GM23248 (cell line): ENCODE results near the gene CIPC. TPM values are rescaled to one million over a fixed set of nuclear protein-coding genes. Genes with fewer than 3 reads are reported as not detected.

Source experiments
- DNase-seq: peaks from one replicate; pipeline ENCODE4 v3.0.0-alpha.2; 2015
- H2AFZ ChIP-seq: fragments of 200-600 bp; sonication (generic); 2 replicates; pipeline ENCODE4 v1.6.1; 2016; ENCODE audit warnings: antibody characterized with exemption
- H3F3A ChIP-seq: fragments of 200-600 bp; sonication (generic); 2 replicates; pipeline ENCODE4 v1.6.1; 2016; ENCODE audit warnings: mild to moderate bottlenecking, antibody characterized with exemption, mixed run types; ENCODE audit not compliant: insufficient read depth
- H3K27ac ChIP-seq: fragments of 200-600 bp; sonication (generic); 2 replicates; pipeline ENCODE4 v1.5.1; 2016; ENCODE audit warnings: mild to moderate bottlenecking
- H3K27me3 ChIP-seq: fragments of 200-600 bp; sonication (generic); replicated peaks from 2 replicates; pipeline ENCODE4 v1.6.1; 2016; ENCODE audit warnings: mild to moderate bottlenecking; ENCODE audit not compliant: insufficient read depth
- H3K36me3 ChIP-seq: fragments of 200-600 bp; sonication (generic); 2 replicates; pipeline ENCODE4 v1.6.1; 2016; ENCODE audit warnings: low read depth, mild to moderate bottlenecking
- H3K4me1 ChIP-seq: fragments of 200-600 bp; sonication (generic); 2 replicates; pipeline ENCODE4 v1.6.1; 2016; ENCODE audit warnings: mild to moderate bottlenecking; ENCODE audit not compliant: insufficient read depth
- H3K4me2 ChIP-seq: fragments of 200-600 bp; sonication (generic); one replicate; pipeline ENCODE4 v1.6.1; 2016; ENCODE audit warnings: mild to moderate bottlenecking; ENCODE audit not compliant: unreplicated experiment
- H3K4me3 ChIP-seq: fragments of 200-600 bp; sonication (generic); 2 replicates; pipeline ENCODE4 v1.5.1; 2016; ENCODE audit warnings: mild to moderate bottlenecking
- H3K79me2 ChIP-seq: fragments of 200-600 bp; sonication (generic); 2 replicates; pipeline ENCODE4 v1.6.1; 2016; ENCODE audit warnings: mild to moderate bottlenecking; ENCODE audit not compliant: insufficient read depth
- H3K9ac ChIP-seq: fragments of 200-600 bp; sonication (generic); 2 replicates; pipeline ENCODE4 v1.6.1; 2016; ENCODE audit warnings: mild to moderate bottlenecking
- H3K9me2 ChIP-seq: fragments of 200-600 bp; sonication (generic); 2 replicates; pipeline ENCODE4 v1.6.1; 2016; ENCODE audit warnings: mixed run types, mild to moderate bottlenecking, moderate library complexity; ENCODE audit not compliant: insufficient read depth
- H3K9me3 ChIP-seq: fragments of 200-600 bp; sonication (generic); one replicate; pipeline ENCODE4 v1.6.1; 2017; ENCODE audit warnings: low read depth
- H4K20me1 ChIP-seq: fragments of 200-600 bp; sonication (generic); 2 replicates; pipeline ENCODE4 v1.6.0; 2016; ENCODE audit not compliant: insufficient read depth
- EZH2 ChIP-seq: fragments of 200-600 bp; sonication (generic); IDR thresholded peaks from 2 replicates; pipeline ENCODE4 v1.6.1; 2018; ENCODE audit warnings: antibody characterized with exemption, mild to moderate bottlenecking; ENCODE audit not compliant: insufficient read depth, poor library complexity, severe bottlenecking
- EZH2phosphoT487 ChIP-seq: fragments of 200-600 bp; sonication (generic); IDR thresholded peaks from 2 replicates; pipeline ENCODE4 v1.6.1; 2018; ENCODE audit warnings: antibody characterized with exemption, moderate library complexity, mild to moderate bottlenecking, low read depth; ENCODE audit not compliant: insufficient read depth
- WGBS, 2 experiments: methylation state at CpG; one replicate each; pipeline ENCODE4 v1.1.6; 2015 to 2017; ENCODE audit warnings: low lambda C conversion rate in 2 of 2, low coverage in 1 of 2; ENCODE audit errors: missing lambda C conversion rate in 2 of 2; 5-methylcytosine and 5-hydroxymethylcytosine counted together
- in situ Hi-C: fragments of 300-500 bp; cut with MboI; formaldehyde crosslinking; loops from 2 replicates; pipeline ENCODE4 v1.15.0; 2020
- polyA plus RNA-seq: library from polyadenylated mRNA; unstranded; fragments of >200 nt; fragmentation: Nextera tagmentation; extraction: Ambion mirVana; gene quantifications from 2 replicates; pipeline ENCODE4 v1.2.1, GENCODE V29; 2016
- total RNA-seq: library from RNA; depleted of rRNA; stranded (reverse); fragments of >200 nt; shearing (Covaris generic); gene quantifications from 2 replicates; pipeline ENCODE4 v1.2.3, GENCODE V29; 2014

CIPC gene
- total and polyA plus RNA-seq, 2 experiments from 2014 or later, result 5.5 to 10.8 TPM

DNA sequence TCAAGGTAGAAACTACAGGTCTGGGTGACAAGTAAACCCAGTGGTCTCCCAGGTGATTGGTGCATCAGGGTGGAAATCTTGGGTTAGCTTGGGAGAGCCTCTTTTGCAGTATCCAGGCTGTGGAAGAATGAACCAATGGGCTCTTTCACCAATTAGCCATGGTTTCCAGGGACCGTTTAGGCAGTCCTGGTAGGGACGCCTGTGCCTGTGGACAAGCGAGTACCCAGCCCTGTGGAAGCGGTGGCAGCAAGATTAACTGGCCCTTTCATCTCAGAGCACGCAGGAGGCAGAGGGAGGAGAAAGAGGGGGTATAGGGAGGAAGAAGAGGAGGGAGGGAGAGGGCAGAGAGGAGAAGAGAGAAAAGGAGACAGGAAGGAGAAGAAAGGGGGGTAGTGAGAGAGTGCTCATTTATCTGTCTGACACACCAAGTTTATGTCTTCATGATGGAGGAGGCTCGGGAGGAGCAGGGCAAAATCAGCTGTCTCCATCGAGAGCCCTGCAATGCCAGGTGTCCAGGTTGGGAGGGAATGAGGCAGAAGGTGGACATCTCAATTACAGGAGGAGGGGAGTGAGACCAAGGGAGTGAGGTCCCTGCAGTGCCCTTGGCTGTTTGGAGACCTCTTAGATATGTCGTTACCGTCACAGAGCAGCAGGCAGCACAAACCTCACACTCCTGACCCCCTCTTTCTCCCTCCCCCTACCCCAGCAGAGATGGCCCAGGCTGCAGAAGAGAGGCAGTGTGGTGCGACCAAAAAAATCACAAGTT lies 48.1 kb downstream of the CIPC start:
- H3K4me2 ChIP-seq, result no peak overlapping the region
- H2AFZ ChIP-seq, result no peak overlapping the region
- no peak overlapping the region for H3K9ac ChIP-seq
- no peak overlapping the region for H3K27ac ChIP-seq
- peaks cover 62% of the 10 kb centered on the region for H3K27me3 ChIP-seq
- WGBS, 2 experiments, result 3% methylated on average over 10 of the region's 10 CpGs
- no peaks in the 10 kb centered on the region for H3K4me1 ChIP-seq
- no peaks in the 10 kb centered on the region for H3K9me2 ChIP-seq
- DNase-seq, result no peak
- H3K36me3 ChIP-seq, result no peaks in the 10 kb centered on the region
- H3K9me3 ChIP-seq, result no peaks in the 10 kb centered on the region
- no peaks in the 10 kb centered on the region for H3K79me2 ChIP-seq
- no peaks in the 10 kb centered on the region for H3F3A ChIP-seq
- in situ Hi-C loops, result no loop called here
- H4K20me1 ChIP-seq, result no peaks in the 10 kb centered on the region
- no peak overlapping the region for H3K4me3 ChIP-seq
- TF ChIP-seq EZH2, result no peak
- no peak for TF ChIP-seq EZH2phosphoT487

DNA sequence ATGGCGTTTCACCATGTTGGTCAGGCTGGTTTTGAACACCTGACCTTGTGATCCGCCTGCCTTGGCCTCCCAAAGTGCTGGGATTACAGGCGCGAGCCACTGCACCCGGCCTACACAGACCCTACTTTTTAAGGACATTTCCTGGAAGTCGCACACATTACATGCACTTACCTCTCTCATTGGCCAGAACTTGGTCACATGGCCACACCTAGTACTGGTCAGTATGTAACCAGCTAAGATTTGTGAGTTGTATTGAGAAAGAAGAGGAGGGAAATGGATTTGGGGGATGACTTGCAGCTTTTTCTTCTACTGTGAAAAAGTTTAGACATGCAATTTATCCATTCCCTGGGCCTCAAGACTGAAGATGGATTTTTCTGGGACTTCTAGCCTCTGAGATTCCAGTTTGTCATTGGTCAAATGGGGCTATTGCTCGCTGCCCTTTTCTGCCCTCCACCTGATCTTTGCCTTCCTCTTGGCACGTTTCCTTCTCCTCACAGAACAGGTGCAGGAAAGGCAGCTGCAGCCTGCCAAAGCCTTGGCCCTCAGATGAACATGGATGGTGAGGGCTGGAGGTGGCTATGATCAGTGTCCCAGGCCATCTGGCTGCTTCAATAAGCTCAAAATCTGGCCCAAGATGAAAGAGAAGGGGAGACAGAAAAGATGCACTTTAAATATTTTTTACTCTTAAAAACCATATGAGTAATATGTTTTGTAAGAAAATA lies 50.6 kb downstream of the CIPC start:
- Histone ChIP-seq H3K4me3 (no peak overlapping the region), H3F3A (no peaks in the 10 kb centered on the region), H4K20me1 (no peaks in the 10 kb centered on the region), H3K36me3 (no peaks in the 10 kb centered on the region), H2AFZ (no peak overlapping the region), H3K4me1 (no peaks in the 10 kb centered on the region), H3K9me2 (no peaks in the 10 kb centered on the region), H3K79me2 (no peaks in the 10 kb centered on the region), H3K27me3 (peaks cover 39% of the 10 kb centered on the region), H3K9me3 (no peaks in the 10 kb centered on the region), H3K27ac (no peak overlapping the region), H3K4me2 (no peak overlapping the region), H3K9ac (no peak overlapping the region)
- WGBS, 2 experiments, result 37 to 47% methylated on average over 8 of the region's 8 CpGs
- no peak for DNase-seq
- no peak for TF ChIP-seq EZH2phosphoT487
- TF ChIP-seq EZH2, result no peak
- in situ Hi-C loops, result no loop called here

DNA sequence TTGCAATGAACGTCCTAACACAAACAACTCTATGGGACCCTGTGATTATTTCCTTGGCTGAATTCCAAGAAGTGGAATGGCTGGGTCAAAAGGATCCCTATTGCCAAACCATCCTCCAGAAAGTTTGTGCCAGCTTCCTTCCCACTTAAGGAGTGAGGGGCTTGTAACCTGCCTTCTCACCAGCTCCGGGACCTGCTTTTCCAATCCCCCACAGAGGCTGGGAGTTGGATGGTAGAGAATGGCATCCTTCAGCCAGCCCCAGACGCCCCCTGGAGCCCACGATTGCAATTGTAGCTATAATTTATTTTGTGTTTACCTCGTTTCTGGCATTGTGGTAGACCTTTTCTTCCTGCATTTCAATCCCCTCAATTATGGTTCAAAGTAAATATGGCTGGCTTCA lies 53.2 kb downstream of the CIPC start:
- H3K9me3 ChIP-seq, result no peaks in the 10 kb centered on the region
- no peak overlapping the region for H3K9ac ChIP-seq
- in situ Hi-C loops, result loop anchor here (10.0 kb wide), 1 partner anchor 144 kb away; no protein-coding TSS in a partner anchor
- no peaks in the 10 kb centered on the region for H3K4me1 ChIP-seq
- no peak overlapping the region for H2AFZ ChIP-seq
- H3K4me3 ChIP-seq, result no peak overlapping the region
- no peak overlapping the region for H3K4me2 ChIP-seq
- WGBS, 2 experiments, result 6 to 7% methylated on average over 5 of the region's 5 CpGs
- H3K27me3 ChIP-seq, result peaks cover 27% of the 10 kb centered on the region
- H3K36me3 ChIP-seq, result no peaks in the 10 kb centered on the region
- peak; percentile 39 for DNase-seq
- H3K9me2 ChIP-seq, result no peaks in the 10 kb centered on the region
- no peaks in the 10 kb centered on the region for H3F3A ChIP-seq
- TF ChIP-seq EZH2phosphoT487, result no peak
- no peak for TF ChIP-seq EZH2
- H3K27ac ChIP-seq, result no peak overlapping the region
- no peaks in the 10 kb centered on the region for H4K20me1 ChIP-seq
- no peaks in the 10 kb centered on the region for H3K79me2 ChIP-seq

DNA sequence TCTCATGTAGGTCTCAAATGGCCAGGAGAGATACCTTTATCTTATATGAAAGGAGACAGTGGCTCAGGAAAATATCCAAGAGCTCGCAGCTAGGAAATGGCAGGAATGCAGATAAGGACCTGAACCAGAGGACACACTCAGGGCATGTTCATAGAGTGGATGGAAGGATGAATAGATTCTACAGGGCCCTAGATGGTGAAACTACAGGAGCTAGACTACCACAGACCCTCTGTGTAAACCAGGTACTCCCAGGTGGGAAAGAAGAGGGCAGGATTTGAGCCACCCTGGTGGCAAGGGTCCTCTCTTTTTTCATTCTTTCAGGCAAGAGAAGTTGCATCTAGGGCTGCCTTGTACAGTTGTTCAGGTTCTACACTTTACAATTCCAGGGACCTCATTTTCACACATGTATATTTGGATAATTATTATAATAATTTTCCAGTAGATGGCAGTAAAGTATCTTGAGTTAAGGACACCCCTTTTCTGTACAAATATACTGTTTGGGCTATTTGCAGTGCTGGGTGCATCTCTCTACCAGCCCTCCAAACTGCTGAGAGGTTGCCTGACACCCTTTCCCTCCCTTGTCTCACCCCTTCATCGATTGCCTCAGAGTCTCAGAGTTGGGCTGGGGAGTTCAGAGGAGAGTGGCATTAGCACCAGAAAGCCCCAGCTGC lies 54.0 kb downstream of the CIPC start:
- TF ChIP-seq EZH2, result no peak
- no peak for TF ChIP-seq EZH2phosphoT487
- DNase-seq, result peak; percentile 61

More for the DNA sequence above, 54.0 kb downstream of the CIPC start:
- no peaks in the 10 kb centered on the region for H3K4me1 ChIP-seq
- H3K79me2 ChIP-seq, result no peaks in the 10 kb centered on the region
- no peak overlapping the region for H3K4me2 ChIP-seq
- no peak overlapping the region for H2AFZ ChIP-seq
- H3K36me3 ChIP-seq, result no peaks in the 10 kb centered on the region
- no peaks in the 10 kb centered on the region for H3K9me2 ChIP-seq
- H4K20me1 ChIP-seq, result no peaks in the 10 kb centered on the region
- in situ Hi-C loops, result loop anchor here (10.0 kb wide), 1 partner anchor 143 kb away; no protein-coding TSS in a partner anchor
- no peak overlapping the region for H3K9ac ChIP-seq
- H3K27ac ChIP-seq, result no peak overlapping the region
- H3K27me3 ChIP-seq, result peaks cover 19% of the 10 kb centered on the region
- WGBS, 2 experiments, result 9 to 18% methylated on average over 2 of the region's 2 CpGs
- no peaks in the 10 kb centered on the region for H3K9me3 ChIP-seq
- H3K4me3 ChIP-seq, result no peak overlapping the region
- H3F3A ChIP-seq, result no peaks in the 10 kb centered on the region
